Activated naive CD8-positive, alpha-beta T cell treated with anti-CD3 and anti-CD28 coated beads, Interleukin-2, amount 10 ng/mL, durations not matched to agents 7 days and 5 days (primary cell): ENCODE measurements around the gene DIP2B. TPM values are rescaled to one million over a fixed set of nuclear protein-coding genes. Genes with fewer than 3 reads are reported as not detected.

ENCODE experiments used
- ATAC-seq: fragments of 150-1000 bp; cut with Tn5 transposase; one replicate; pipeline ENCODE4 v1.10.0; 2021; ENCODE audit warnings: low read depth, moderate library complexity
- POLR2A ChIA-PET: fragments of 350-600 bp; sonication (Branson Sonifier 250); formaldehyde crosslinking; loops from one replicate; lab custom pipeline; 2021; ENCODE audit warnings: antibody characterized with exemption; lab: Charles Lee
- DNase-seq: peaks from one replicate; pipeline ENCODE4 v3.0.0; 2021
- H3K27ac Mint-ChIP-seq: one replicate; pipeline ENCODE4 v1.8.0; 2022; ENCODE audit warnings: mild to moderate bottlenecking, mixed read lengths
- H3K27me3 Mint-ChIP-seq: one replicate; pipeline ENCODE4 v1.8.0; 2022; ENCODE audit warnings: mild to moderate bottlenecking, moderate library complexity, mixed read lengths
- H3K36me3 Mint-ChIP-seq: one replicate; pipeline ENCODE4 v1.8.0; 2021; ENCODE audit warnings: mild to moderate bottlenecking, mixed read lengths
- H3K4me1 Mint-ChIP-seq: one replicate; pipeline ENCODE4 v1.8.0; 2021; ENCODE audit warnings: mixed read lengths
- H3K4me3 Mint-ChIP-seq: one replicate; pipeline ENCODE4 v1.8.0; 2022; ENCODE audit warnings: mild to moderate bottlenecking, moderate library complexity, mixed read lengths
- H3K9me3 Mint-ChIP-seq: one replicate; pipeline ENCODE4 v1.8.0; 2021; ENCODE audit warnings: mixed read lengths
- total RNA-seq, 2 experiments: library from RNA; stranded (reverse); gene quantifications; one replicate each; pipeline ENCODE4 v1.2.3, GENCODE V29; 2021

The DIP2B gene
- total RNA-seq, 2 experiments from 2014 or later = 19.5 to 21.3 TPM

DNA sequence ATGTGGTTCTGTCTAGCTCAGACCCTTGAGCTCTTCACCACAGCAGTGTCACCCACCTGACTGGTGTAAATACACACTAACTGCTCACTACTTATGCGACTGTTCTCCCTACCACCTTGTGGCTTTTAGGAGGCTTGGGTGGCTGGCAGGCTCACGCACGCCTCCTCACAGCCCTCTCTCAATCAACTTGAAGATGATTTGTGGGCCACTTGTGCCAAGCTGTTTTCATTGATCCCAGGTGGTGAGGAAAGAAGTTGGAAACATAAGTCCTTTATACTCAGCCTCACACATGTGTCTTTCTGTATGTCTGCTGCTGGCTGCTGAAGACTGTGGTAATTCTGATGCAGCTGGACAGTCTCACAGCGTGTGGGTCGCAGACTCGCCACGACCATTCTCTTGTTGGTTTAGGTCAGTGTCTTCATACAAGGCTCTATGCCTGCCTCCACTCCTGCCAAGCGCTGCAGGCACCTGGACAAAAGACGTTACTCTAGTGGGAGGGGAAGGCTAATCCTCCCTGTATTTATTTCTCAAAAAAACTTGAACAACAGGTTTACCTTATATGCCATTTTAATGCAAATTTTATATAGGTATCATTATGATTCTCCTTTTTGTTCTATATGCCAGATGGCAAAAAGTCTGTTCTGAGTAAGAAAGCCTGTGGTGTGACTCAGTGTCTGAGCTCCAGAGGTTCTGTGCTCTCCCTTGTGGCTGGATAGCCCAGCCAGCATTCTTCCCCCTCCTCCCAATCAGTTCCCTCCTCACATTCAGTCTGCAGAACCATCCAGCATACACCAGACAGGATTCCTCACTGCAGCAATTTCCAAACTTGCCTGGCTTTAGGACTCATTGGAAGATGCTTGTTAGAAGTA lies 115.6 kb downstream of the DIP2B start:
- Mint-ChIP-seq H3K36me3 (peaks cover 6% of the 10 kb centered on the region), H3K27ac (peak overlapping the region; percentile 32), H3K4me3 (no peak overlapping the region), H3K9me3 (no peaks in the 10 kb centered on the region), H3K4me1 (peaks cover 40% of the 10 kb centered on the region), H3K27me3 (no peaks in the 10 kb centered on the region)
- ATAC-seq = no peak
- POLR2A ChIA-PET = no interaction called here
- no peak for DNase-seq

DNA sequence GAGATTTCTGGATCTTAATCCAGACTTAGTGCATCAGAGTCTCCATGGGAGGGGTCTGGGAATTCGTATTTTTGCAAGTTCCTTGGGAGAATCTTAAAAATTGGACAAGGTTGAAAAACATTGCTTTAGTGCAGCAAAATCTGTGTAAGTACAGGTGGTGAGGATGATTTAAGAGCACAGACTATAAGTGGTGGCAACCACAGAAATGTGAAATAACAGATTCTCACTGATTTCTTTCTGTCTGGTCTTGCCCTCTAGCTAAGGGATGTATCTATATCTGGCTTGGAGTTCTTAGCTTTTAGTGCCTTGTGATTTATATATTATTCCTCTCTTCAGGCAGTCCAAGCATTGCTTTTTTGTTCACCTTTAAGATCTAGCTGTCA lies 116.2 kb downstream of the DIP2B start:
- POLR2A ChIA-PET = no interaction called here
- H3K4me1 Mint-ChIP-seq = peaks cover 43% of the 10 kb centered on the region
- H3K4me3 Mint-ChIP-seq = no peak overlapping the region

DNA sequence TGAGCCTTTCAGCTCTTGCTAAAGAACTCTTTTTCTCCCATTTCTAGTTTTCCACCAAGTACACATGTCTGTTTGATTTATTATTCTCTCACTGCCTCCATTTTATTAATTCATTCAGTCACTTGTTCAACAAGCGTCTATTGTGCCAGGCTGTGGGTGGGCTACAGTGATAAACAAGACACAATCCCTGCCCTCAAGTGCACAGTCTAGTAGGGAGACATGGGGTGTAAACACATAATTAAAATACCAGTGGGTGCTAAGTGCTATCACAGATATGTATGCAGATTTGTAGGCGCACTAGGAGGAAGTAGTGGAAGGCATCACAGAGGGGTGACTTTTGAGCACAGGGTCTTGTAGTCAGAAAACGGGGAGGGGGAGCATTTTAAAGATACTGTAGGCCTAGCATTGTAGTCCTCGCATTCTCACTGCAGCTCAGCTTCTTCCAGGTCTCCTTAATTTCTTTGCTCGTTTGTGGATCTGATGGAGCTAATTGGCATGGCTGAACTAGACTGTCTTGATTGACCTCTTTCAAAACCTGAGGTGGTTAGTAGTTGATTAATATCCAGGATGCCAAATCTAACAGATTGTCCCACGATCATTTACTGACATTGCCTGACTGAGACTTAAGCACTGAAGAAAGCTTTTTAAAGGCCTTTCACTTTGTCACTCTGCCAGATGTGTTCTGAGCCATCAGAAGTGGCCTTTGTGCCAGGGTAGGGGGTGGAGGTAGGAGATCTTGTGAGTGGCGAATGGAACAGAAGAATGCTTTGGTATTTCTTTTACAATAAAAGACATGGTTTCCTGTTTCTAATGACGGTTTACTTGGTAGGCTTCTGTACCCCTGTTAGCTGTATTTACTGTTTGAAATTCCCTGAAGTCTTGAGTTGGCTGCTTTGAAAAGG lies 116.9 kb downstream of the DIP2B start:
- Mint-ChIP-seq H3K27ac (peak overlapping the region; percentile 34), H3K4me3 (peak overlapping the region; percentile 9), H3K36me3 (peaks cover 9% of the 10 kb centered on the region), H3K27me3 (no peaks in the 10 kb centered on the region), H3K9me3 (no peaks in the 10 kb centered on the region), H3K4me1 (peaks cover 44% of the 10 kb centered on the region)
- ATAC-seq (no peak), DNase-seq (no peak)
- POLR2A ChIA-PET = no interaction called here

More for the DNA sequence above, 116.2 kb downstream of the DIP2B start:
- Mint-ChIP-seq H3K27ac (no peak overlapping the region), H3K9me3 (no peaks in the 10 kb centered on the region), H3K36me3 (peaks cover 7% of the 10 kb centered on the region), H3K27me3 (no peaks in the 10 kb centered on the region)
- DNase-seq (no peak), ATAC-seq (no peak)

DNA sequence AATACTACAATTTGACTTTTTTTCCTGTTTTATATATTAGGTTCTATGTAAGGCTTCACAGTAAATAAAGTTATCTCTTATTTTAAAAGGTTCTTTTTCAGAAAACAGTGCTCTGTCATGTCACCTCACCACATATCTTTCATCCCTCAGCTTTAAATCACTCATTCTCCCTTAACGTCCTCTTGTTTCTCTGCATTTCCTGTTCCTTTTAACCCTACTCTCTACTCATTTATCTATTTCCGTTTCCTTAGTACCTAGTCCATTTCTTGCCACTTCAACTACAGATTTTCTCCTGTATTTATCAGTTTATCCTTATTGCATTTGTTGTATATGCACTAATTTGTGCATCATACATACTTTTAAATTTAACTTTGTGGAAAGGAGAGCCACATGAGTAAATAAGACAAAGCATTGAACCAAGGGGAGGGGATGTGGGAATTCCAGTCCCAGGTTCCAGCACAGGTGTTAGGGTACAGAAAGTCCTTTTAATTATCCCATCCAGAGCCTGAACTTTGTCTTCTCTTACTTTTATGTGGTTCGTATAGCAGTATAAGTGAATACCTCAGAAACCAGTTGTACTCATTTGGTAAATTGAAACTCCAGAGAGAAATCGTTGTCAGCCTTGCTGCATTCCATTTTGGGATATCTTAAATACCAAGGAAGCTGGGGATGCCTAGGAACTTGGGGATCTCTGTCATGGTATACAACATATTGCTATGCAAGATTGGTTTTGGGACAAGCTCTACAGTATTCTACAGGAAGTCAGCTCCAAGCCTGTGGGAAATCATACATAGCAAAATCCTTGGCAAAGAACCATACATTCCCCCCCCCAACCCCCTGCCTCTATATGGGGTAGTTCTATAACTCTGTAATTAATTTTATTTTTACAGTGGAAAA lies 120.5 kb downstream of the DIP2B start:
- no peaks in the 10 kb centered on the region for H3K27me3 Mint-ChIP-seq
- DNase-seq (no peak), ATAC-seq (peak; percentile 79)
- no peaks in the 10 kb centered on the region for H3K9me3 Mint-ChIP-seq
- POLR2A ChIA-PET = interaction anchor here (1.0 to 2.0 kb wide), 3 partner anchors 22 to 120 kb away, joined by 4 to 6 read pairs (median 4); partner anchors contain the start of gene DIP2B
- peaks cover 36% of the 10 kb centered on the region for H3K4me1 Mint-ChIP-seq
- H3K36me3 Mint-ChIP-seq = peaks cover 26% of the 10 kb centered on the region
- peak overlapping the region; percentile 53 for H3K4me3 Mint-ChIP-seq
- H3K27ac Mint-ChIP-seq = peak overlapping the region; percentile 79

DNA sequence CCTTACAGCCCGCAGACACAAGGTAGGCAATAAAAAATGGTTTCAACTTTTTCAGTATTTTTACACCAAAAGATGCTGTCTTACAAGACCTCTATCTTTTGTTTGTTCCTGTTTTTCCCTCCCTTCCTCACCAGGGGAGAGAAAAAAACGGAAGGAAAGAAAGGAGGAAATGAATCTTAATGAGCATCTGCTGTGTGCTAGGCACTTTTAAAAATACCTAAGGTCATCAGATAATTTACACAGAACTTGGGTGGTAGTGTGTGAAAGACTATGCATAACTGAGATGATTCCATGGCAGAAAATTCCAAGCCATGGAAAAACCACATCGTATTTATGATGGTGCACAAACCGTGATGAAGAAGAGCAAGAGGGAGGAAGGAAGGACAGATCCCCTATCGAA lies 121.2 kb downstream of the DIP2B start:
- no peak overlapping the region for H3K4me3 Mint-ChIP-seq
- POLR2A ChIA-PET = interaction anchor here (1.6 to 2.0 kb wide), 2 partner anchors 117 to 121 kb away, joined by 4 to 6 read pairs; partner anchors contain the start of gene DIP2B
- DNase-seq (no peak), ATAC-seq (no peak)
- H3K9me3 Mint-ChIP-seq = no peaks in the 10 kb centered on the region
- peaks cover 28% of the 10 kb centered on the region for H3K36me3 Mint-ChIP-seq
- H3K27me3 Mint-ChIP-seq = no peaks in the 10 kb centered on the region
- H3K27ac Mint-ChIP-seq = peak overlapping the region; percentile 48
- H3K4me1 Mint-ChIP-seq = peaks cover 30% of the 10 kb centered on the region

DNA sequence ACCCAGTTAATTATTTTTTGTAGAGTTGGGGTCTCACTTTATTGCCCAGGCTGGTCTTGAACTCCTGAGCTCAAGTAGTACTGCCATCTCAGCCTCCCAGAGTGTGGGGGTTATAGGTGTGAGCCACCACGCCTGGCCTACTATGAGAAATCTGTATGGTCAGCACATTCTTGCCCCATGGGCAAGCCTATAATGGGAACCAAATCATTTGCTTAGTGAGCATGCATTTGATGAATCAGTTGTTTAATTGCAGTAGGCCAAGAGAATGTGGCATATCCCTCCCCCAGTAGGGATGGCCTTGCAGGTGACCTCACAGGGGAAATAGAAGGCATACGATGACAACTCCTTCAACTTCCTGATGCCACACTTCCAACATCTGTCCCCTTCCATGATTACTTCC lies 122.7 kb downstream of the DIP2B start:
- peaks cover 29% of the 10 kb centered on the region for H3K36me3 Mint-ChIP-seq
- no peak for DNase-seq
- no peaks in the 10 kb centered on the region for H3K9me3 Mint-ChIP-seq
- POLR2A ChIA-PET = no interaction called here
- peaks cover 19% of the 10 kb centered on the region for H3K4me1 Mint-ChIP-seq
- no peak overlapping the region for H3K27ac Mint-ChIP-seq
- no peak overlapping the region for H3K4me3 Mint-ChIP-seq
- no peak for ATAC-seq
- H3K27me3 Mint-ChIP-seq = no peaks in the 10 kb centered on the region

DNA sequence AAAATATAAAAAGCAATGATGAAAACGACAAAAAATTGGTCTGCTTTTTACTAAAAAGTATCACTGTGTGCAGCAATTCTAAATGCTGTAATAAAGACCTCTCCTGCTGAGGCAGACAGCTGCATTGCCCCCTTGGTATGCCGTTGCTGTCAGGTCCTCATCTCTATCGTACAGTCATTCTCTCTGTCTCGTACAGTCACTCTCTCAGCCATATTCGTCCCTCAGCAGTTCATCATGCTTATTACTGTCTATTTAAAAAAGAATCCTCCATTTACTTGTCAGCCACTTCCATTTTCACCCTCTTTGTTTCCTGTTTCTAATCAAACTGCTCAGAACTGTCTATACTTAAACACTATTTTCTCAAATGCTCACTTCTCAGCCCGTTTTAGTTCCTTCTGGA lies 123.6 kb downstream of the DIP2B start:
- H3K4me3 Mint-ChIP-seq = no peak overlapping the region
- H3K4me1 Mint-ChIP-seq = peaks cover 19% of the 10 kb centered on the region
- POLR2A ChIA-PET = interaction anchor here (0.6 kb wide), 1 partner anchor 166 kb away, joined by 4 read pairs; no protein-coding TSS in a partner anchor
- H3K27me3 Mint-ChIP-seq = no peaks in the 10 kb centered on the region
- DNase-seq (no peak), ATAC-seq (no peak)
- H3K36me3 Mint-ChIP-seq = peaks cover 32% of the 10 kb centered on the region
- no peaks in the 10 kb centered on the region for H3K9me3 Mint-ChIP-seq
- no peak overlapping the region for H3K27ac Mint-ChIP-seq

DNA sequence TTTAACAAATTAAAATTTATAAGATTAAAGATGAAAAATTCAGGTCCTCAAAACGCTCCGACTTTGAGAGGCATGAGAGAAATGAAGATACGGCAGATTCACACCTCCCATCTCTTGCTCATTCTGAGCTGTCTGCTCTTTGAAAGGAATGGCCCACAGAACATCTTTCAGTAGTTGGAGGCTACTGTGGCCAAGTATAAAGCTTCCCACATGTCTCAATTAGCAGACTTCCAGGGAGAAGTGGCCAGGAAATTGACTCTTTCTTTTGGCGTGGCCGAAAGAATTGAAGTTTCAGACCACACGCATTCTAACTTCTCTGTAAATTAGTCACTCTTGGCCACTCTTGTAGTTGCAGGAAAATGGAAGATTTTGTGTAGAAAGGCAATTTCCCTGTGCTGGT lies 129.2 kb downstream of the DIP2B start:
- POLR2A ChIA-PET = interaction anchor here (0.9 kb wide), 1 partner anchor 25 kb away, joined by 3 read pairs; no protein-coding TSS in a partner anchor
- Mint-ChIP-seq H3K9me3 (no peaks in the 10 kb centered on the region), H3K27me3 (no peaks in the 10 kb centered on the region), H3K4me1 (peaks cover 16% of the 10 kb centered on the region), H3K4me3 (no peak overlapping the region), H3K27ac (no peak overlapping the region), H3K36me3 (peaks cover 13% of the 10 kb centered on the region)
- no peak for ATAC-seq
- no peak for DNase-seq

DNA sequence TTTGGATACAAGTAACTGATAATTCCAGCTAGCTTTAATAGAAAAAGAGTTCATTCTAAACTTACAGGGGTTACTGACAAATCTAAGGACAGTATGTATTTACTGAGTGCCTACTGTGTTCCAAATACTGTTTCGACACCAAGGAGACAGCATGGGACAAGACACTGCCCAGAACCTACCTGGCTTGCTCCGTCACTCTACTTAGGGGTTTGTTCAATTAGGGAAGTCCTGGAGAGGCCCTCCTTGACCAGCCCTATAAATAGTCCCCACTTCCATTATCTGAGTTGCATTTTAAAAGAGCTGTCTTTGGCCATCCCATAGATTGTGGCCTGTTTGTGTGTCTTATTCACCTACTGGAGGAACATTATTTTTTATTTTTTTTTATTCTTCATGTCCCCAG lies 129.6 kb downstream of the DIP2B start:
- no peak overlapping the region for H3K27ac Mint-ChIP-seq
- DNase-seq (no peak), ATAC-seq (no peak)
- H3K9me3 Mint-ChIP-seq = no peaks in the 10 kb centered on the region
- POLR2A ChIA-PET = interaction anchor here (0.9 kb wide), 1 partner anchor 26 kb away, joined by 3 read pairs; no protein-coding TSS in a partner anchor
- no peak overlapping the region for H3K4me3 Mint-ChIP-seq
- peaks cover 16% of the 10 kb centered on the region for H3K4me1 Mint-ChIP-seq
- peaks cover 10% of the 10 kb centered on the region for H3K36me3 Mint-ChIP-seq
- H3K27me3 Mint-ChIP-seq = no peaks in the 10 kb centered on the region

DNA sequence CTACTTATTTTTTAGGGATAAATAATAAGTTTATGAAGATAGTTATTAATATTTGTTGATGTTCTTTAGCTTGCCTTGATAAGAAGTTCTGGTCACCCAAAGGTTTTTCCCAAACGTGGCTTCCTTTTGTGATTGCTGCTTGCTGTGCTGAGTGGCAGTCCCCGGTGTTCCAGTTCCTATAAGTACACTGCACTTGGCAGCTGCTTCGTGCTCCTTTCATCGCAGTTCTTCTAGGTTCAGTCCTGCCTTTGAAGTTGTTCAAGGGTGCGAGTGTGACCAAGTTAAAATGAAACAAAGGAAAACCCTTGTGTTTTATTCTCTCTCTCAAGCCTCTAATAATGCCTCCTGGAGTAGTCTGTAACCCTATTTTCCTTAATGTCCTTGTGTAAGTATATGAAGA lies 130.6 kb downstream of the DIP2B start:
- DNase-seq (no peak), ATAC-seq (no peak)
- H3K27me3 Mint-ChIP-seq = no peaks in the 10 kb centered on the region
- H3K9me3 Mint-ChIP-seq = no peaks in the 10 kb centered on the region
- peaks cover 21% of the 10 kb centered on the region for H3K4me1 Mint-ChIP-seq
- POLR2A ChIA-PET = no interaction called here
- no peak overlapping the region for H3K4me3 Mint-ChIP-seq
- H3K27ac Mint-ChIP-seq = no peak overlapping the region
- peaks cover 7% of the 10 kb centered on the region for H3K36me3 Mint-ChIP-seq

DNA sequence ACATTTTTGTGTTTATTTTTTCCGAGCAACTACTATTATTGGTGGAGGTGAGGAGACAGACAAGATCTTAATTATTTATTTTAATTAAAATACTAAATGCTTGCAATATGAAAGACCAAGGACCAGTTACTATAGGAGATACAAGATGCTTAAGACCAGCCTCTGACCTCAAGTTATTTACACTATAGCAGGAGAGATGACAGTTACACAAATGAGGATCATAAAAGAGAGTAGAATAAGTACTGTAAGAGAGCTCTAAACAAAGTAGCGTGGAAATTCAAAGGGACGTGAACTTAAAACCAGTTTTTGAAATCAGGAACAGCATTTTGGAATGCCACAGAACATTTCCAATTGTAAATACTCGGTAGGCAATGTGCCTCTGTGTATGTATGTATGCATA lies 131.1 kb downstream of the DIP2B start:
- no peak for DNase-seq
- Mint-ChIP-seq H3K27ac (no peak overlapping the region), H3K36me3 (peaks cover 6% of the 10 kb centered on the region), H3K4me3 (no peak overlapping the region), H3K27me3 (no peaks in the 10 kb centered on the region), H3K4me1 (peaks cover 22% of the 10 kb centered on the region), H3K9me3 (no peaks in the 10 kb centered on the region)
- POLR2A ChIA-PET = no interaction called here
- no peak for ATAC-seq

DNA sequence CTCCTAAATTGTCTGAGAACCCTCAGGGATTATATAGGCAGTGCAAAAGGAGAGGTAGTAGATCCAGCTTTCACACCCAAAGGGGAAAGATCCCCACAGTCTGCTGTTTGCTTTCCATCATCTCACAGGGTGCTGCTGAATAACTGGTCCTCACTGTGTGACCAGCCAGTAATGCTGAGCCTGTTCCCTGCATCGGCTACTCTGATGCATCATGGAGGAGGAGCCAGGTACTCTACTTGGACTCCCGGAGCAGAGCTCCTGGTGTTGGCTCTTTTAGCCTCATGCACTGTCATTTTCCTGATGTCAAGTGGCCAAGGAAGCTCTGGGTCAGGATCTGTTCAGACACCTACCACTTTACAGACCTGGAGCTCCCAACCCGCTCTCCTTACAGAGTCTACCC lies 131.7 kb downstream of the DIP2B start:
- no peaks in the 10 kb centered on the region for H3K27me3 Mint-ChIP-seq
- DNase-seq (no peak), ATAC-seq (no peak)
- no peaks in the 10 kb centered on the region for H3K9me3 Mint-ChIP-seq
- no peak overlapping the region for H3K4me3 Mint-ChIP-seq
- peaks cover 28% of the 10 kb centered on the region for H3K4me1 Mint-ChIP-seq
- H3K36me3 Mint-ChIP-seq = peaks cover 3% of the 10 kb centered on the region
- POLR2A ChIA-PET = interaction anchor here (0.6 kb wide), 1 partner anchor 497 kb away, joined by 4 read pairs; no protein-coding TSS in a partner anchor
- no peak overlapping the region for H3K27ac Mint-ChIP-seq
